Measurements from ENCODE around the gene SMIM15. TPM values are rescaled to one million over a fixed set of nuclear protein-coding genes. Genes with fewer than 3 reads are reported as not detected.

The SMIM15 gene
- total and polyA plus RNA-seq, 2 experiments from 2014 or later: 32.8 to 34.3 TPM

DNA sequence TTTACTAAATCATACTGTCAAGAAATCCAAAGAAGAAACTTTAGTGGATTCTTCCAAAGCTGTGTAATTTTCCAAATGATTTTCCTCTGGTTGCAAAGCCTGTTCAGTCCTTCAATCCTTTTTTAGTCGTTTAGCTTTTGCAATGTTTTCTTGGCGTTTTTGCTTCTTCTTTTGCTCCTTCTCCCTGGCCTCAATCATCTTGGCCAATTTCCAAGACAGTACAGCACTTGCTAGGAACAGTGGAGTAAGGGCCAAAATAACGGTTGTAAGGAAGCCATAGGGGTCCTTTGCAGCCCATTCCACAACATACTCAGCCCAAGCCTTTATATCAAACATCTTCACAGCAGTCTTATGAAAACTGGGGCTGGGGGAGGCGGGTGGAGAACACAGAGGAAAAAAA lies 2.4 kb downstream of the SMIM15 start:
- Histone ChIP-seq H3K9me3 (ENCODE audit: low read depth) (no peaks in the 10 kb centered on the region), H3K36me3 (peaks cover 14% of the 10 kb centered on the region), H3K4me3 (no peak overlapping the region)

DNA sequence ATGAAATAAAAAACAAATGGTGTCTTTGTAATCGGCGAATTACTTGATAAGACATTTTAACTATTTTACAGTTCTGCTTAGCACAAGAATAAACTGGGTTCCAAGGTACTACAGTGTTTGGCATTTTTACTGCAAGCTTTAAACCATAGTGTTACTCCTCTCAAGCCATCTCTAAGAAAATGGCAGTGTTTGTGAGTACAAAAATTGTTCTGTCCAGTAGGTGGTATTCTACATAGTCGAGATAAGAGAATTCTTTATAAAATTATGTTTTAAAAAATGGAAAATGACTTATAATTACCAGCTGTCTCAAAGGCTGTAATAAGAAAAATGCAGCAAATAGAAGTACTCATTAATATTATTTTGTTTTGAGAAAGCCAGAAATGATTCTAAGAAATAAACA lies 3.2 kb downstream of the SMIM15 start:
- Histone ChIP-seq H3K27me3 (no peaks in the 10 kb centered on the region), H3K36me3 (peaks cover 14% of the 10 kb centered on the region), H3K27ac (no peak overlapping the region), H3K4me3 (no peak overlapping the region), H3K4me1 (ENCODE audit: low read depth) (peaks cover 10% of the 10 kb centered on the region), H3K9me3 (ENCODE audit: low read depth) (no peaks in the 10 kb centered on the region)
- DNase-seq (ENCODE audit: low read depth in 1 of 2, low spot score in 1 of 2): no peak
- TF ChIP-seq, protein P1, sequence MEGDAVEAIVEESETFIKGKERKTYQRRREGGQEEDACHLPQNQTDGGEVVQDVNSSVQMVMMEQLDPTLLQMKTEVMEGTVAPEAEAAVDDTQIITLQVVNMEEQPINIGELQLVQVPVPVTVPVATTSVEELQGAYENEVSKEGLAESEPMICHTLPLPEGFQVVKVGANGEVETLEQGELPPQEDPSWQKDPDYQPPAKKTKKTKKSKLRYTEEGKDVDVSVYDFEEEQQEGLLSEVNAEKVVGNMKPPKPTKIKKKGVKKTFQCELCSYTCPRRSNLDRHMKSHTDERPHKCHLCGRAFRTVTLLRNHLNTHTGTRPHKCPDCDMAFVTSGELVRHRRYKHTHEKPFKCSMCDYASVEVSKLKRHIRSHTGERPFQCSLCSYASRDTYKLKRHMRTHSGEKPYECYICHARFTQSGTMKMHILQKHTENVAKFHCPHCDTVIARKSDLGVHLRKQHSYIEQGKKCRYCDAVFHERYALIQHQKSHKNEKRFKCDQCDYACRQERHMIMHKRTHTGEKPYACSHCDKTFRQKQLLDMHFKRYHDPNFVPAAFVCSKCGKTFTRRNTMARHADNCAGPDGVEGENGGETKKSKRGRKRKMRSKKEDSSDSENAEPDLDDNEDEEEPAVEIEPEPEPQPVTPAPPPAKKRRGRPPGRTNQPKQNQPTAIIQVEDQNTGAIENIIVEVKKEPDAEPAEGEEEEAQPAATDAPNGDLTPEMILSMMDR (IDR thresholded peaks at IDR 0.05; ENCODE audit: low read depth, low read length): no peak

More for the DNA sequence above, 2.4 kb downstream of the SMIM15 start:
- DNase-seq (ENCODE audit: low read depth in 1 of 2, low spot score in 1 of 2): peak in 1 of 2 donors; percentile 53
- H3K4me1 ChIP-seq (ENCODE audit: low read depth): peaks cover 10% of the 10 kb centered on the region
- no peak overlapping the region for H3K27ac ChIP-seq
- H3K27me3 ChIP-seq: no peaks in the 10 kb centered on the region
- TF ChIP-seq, protein P1 (IDR thresholded peaks at IDR 0.05; ENCODE audit: low read depth, low read length): no peak

DNA sequence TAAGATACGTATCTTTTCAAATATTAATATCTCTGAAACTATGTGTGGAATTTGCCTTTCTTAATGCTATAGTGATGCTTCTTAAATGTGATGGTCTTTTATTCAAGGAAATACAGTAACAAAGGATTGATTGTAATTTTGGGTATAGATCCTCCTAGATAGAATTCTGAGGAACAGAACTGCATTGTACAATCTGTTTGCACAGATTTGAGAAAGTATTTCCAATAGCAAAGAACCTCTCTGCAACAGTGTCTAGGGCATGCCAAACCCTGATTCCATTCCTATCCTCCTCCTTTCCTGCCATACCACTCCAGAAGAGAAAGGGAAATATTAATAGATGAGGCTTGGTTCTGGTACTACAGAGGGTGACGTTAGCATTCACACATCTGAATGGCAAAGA lies 10.4 kb downstream of the SMIM15 start:
- Histone ChIP-seq H3K36me3 (no peaks in the 10 kb centered on the region), H3K27me3 (no peaks in the 10 kb centered on the region), H3K4me1 (ENCODE audit: low read depth) (no peaks in the 10 kb centered on the region), H3K9me3 (ENCODE audit: low read depth) (no peaks in the 10 kb centered on the region), H3K4me3 (no peak overlapping the region), H3K27ac (no peak overlapping the region)
- DNase-seq (ENCODE audit: low read depth in 1 of 2, low spot score in 1 of 2): no peak
- TF ChIP-seq, protein P1 (IDR thresholded peaks at IDR 0.05; ENCODE audit: low read depth, low read length): no peak

DNA sequence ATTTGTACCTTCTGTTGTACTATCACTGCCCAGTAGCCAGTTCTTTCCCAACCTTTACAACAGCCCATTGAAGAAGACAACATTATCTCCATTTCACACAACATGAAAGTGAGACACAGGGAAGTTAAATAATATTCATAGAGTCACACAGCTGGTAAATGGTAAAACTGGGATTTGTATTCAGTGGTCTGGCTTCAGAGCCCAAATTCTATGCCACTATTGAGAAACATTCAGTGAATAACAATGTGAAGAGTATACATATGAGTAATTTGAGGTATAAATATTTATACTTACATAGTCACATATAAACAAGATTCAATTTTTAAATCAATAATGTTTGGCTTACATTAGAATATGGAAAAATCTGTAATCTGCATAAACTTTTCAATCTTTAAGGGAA lies 13.8 kb downstream of the SMIM15 start:
- Histone ChIP-seq H3K4me3 (no peak overlapping the region), H3K27me3 (no peaks in the 10 kb centered on the region), H3K9me3 (ENCODE audit: low read depth) (no peaks in the 10 kb centered on the region), H3K27ac (no peak overlapping the region), H3K4me1 (ENCODE audit: low read depth) (no peaks in the 10 kb centered on the region), H3K36me3 (no peaks in the 10 kb centered on the region)
- TF ChIP-seq, protein P1 (IDR thresholded peaks at IDR 0.05; ENCODE audit: low read depth, low read length): no peak
- no peak for DNase-seq (ENCODE audit: low read depth in 1 of 2, low spot score in 1 of 2)

DNA sequence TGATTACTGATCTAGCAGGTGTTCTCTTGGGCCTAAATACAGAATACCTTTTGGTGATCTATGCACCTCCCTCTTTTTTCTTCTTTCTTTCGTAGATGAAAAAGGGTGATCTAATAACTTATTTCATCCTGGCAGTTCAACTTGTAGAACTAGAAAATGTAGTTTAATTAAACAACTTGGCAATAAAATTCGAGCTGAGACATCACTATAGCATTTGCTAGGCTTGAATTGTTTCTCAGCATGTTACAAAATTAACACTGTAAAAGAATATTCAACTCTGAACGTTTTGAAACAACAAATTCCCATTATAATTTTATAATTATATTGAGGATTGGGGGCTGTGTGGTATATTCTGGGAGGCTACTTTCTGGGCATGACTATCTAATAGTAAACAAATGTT lies 19.5 kb downstream of the SMIM15 start:
- no peaks in the 10 kb centered on the region for H3K27me3 ChIP-seq
- no peaks in the 10 kb centered on the region for H3K9me3 ChIP-seq (ENCODE audit: low read depth)
- TF ChIP-seq, protein P1 (IDR thresholded peaks at IDR 0.05; ENCODE audit: low read depth, low read length): no peak
- H3K4me1 ChIP-seq (ENCODE audit: low read depth): no peaks in the 10 kb centered on the region
- H3K36me3 ChIP-seq: no peaks in the 10 kb centered on the region
- DNase-seq (ENCODE audit: low read depth in 1 of 2, low spot score in 1 of 2): no peak
- H3K4me3 ChIP-seq: no peak overlapping the region
- H3K27ac ChIP-seq: no peak overlapping the region

DNA sequence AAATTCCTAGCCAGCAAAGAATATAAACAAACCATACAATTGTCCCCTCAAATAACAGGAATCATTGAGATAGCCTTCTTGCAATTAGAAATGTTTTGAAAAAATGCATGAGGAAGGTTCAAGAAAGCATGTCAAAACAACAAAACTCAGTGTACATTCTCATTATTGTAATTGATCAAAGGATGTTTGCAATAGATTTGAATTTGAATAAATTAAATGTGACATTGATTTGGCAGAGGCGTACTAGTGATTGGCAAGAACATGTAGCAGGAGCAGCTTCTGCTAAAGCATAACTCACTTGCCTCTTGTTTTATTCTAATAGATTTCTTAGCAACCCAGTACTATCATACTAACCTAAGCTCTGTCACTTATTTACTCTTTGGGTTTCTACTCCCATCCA lies 19.9 kb downstream of the SMIM15 start:
- Histone ChIP-seq H3K36me3 (no peaks in the 10 kb centered on the region), H3K27ac (no peak overlapping the region), H3K9me3 (ENCODE audit: low read depth) (no peaks in the 10 kb centered on the region), H3K4me1 (ENCODE audit: low read depth) (no peaks in the 10 kb centered on the region), H3K4me3 (no peak overlapping the region), H3K27me3 (no peaks in the 10 kb centered on the region)
- no peak for DNase-seq (ENCODE audit: low read depth in 1 of 2, low spot score in 1 of 2)
- TF ChIP-seq, protein P1 (IDR thresholded peaks at IDR 0.05; ENCODE audit: low read depth, low read length): no peak
